ENCODE results near the gene NCBP2.

The NCBP2 gene

GRCh38 chr3:196894557-196895295 lies 47.6 kb downstream of the NCBP2 start:
- DNase-seq (ENCODE audit: low read depth) = no peak
- TF ChIP-seq, protein P1, sequence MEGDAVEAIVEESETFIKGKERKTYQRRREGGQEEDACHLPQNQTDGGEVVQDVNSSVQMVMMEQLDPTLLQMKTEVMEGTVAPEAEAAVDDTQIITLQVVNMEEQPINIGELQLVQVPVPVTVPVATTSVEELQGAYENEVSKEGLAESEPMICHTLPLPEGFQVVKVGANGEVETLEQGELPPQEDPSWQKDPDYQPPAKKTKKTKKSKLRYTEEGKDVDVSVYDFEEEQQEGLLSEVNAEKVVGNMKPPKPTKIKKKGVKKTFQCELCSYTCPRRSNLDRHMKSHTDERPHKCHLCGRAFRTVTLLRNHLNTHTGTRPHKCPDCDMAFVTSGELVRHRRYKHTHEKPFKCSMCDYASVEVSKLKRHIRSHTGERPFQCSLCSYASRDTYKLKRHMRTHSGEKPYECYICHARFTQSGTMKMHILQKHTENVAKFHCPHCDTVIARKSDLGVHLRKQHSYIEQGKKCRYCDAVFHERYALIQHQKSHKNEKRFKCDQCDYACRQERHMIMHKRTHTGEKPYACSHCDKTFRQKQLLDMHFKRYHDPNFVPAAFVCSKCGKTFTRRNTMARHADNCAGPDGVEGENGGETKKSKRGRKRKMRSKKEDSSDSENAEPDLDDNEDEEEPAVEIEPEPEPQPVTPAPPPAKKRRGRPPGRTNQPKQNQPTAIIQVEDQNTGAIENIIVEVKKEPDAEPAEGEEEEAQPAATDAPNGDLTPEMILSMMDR (IDR thresholded peaks at IDR 0.05; ENCODE audit: control insufficient read depth, insufficient read depth, low read depth, low read length, missing control alignments) = no peak
- no peak overlapping the region for H3K4me3 ChIP-seq (ENCODE audit: control insufficient read depth, low read depth, low read length)

- TF ChIP-seq, protein P1 (IDR thresholded peaks at IDR 0.05; ENCODE audit: control insufficient read depth, insufficient read depth, low read depth, low read length, missing control alignments) = no peak
- no peak for DNase-seq (ENCODE audit: low read depth)
- no peak overlapping the region for H3K4me3 ChIP-seq (ENCODE audit: control insufficient read depth, low read depth, low read length)
Observed at GRCh38 chr3:196889844-196890708, 52.3 kb downstream of the NCBP2 start.

DNA sequence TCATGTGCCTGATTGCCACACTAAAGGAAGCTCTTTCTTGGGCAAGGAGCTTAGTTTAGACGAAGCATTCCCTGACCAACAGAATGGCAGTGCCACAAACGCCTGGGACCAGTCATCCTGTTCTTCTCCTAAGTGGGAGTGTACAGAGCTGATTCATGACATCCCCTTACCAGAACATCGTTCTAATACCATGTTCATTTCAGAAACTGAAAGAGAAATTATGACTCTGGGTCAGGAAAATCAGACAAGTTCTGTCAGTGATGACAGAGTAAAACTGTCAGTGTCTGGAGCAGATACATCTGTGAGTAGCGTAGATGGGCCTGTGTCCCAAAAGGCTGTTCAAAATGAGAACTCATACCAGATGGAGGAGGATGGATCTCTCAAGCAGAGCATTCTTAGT lies 56.2 kb downstream of the NCBP2 start:
- DNase-seq (ENCODE audit: low read depth) = no peak
- TF ChIP-seq, protein P1 (IDR thresholded peaks at IDR 0.05; ENCODE audit: control insufficient read depth, insufficient read depth, low read depth, low read length, missing control alignments) = no peak
- no peak overlapping the region for H3K4me3 ChIP-seq (ENCODE audit: control insufficient read depth, low read depth, low read length)
